ENCODE measurements around the gene GOSR2.

DNA sequence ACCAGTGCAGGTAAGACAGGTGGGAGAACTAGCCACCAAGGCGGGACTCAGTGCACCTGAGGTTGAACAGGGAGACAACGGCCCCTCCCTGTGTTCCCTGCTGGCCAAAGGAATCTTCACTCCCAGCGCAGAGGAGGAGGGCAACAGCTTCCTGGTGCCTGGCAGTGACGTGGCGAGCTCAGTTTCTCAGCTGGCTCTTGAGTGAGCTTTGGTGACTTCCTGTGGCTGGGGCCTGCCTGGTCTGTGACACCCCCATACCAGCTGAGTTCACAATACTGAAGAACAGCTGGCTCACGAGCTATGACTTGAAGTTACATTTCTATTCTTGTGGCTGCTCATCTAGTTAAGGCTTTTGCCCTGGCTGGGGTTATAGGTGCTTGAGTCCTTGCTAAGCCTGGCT, 45.5 kb upstream of the GOSR2 start:
- no peak for TF ChIP-seq CTCF (IDR thresholded peaks at IDR 0.05; ENCODE audit: poor library complexity)
- no peak for TF ChIP-seq EZH2 (IDR thresholded peaks at IDR 0.05; ENCODE audit: borderline replicate concordance)

All from hepatocyte (in vitro differentiated cells).